SK-N-SH (cell line): ENCODE measurements around the gene NR3C1.

Source experiments
- CTCF ChIP-seq: fragments of 200-600 bp; sonication (generic); IDR thresholded peaks from 2 replicates; pipeline ENCODE4 v1.6.1; 2017; ENCODE audit warnings: antibody characterized with exemption, mild to moderate bottlenecking, moderate library complexity
- NRF1 ChIP-seq: IDR thresholded peaks from 2 replicates; pipeline ENCODE4 v1.6.1; 2012; ENCODE audit warnings: low read depth, mild to moderate bottlenecking, low read length
- POLR2AphosphoS5 ChIP-seq: IDR thresholded peaks from 2 replicates; pipeline ENCODE4 v1.6.1; 2012; ENCODE audit warnings: low read depth, low read length

- TF ChIP-seq NRF1: no peak
- TF ChIP-seq POLR2AphosphoS5: no peak
- TF ChIP-seq CTCF: no peak
These were observed 137.5 kb downstream of the NR3C1 start for GRCh38 chr5:143265995-143266394.
